Adrenal gland (tissue), 12 donors: ENCODE measurements around the gene RTN4. TPM values are rescaled to one million over a fixed set of nuclear protein-coding genes. Genes with fewer than 3 reads are reported as not detected.

Experiments
- DNase-seq, 7 donors: peaks; one replicate each; pipeline ENCODE4 v3.0.0-alpha.2; 2019 to 2020
- H3K27ac ChIP-seq, 5 donors: fragments of 200-600 bp; sonication (generic) in 4 of 5; 1 replicate in 3 of 5; 2 replicates in 2 of 5; pipeline versions ENCODE4 v1.5.1 to v1.8.0; 2016 to 2020; ENCODE audit warnings: mild to moderate bottlenecking in 1 of 5
- H3K27me3 ChIP-seq: fragments of 200-600 bp; 2 replicates; pipeline ENCODE4 v1.8.0; 2021
- H3K36me3 ChIP-seq, 2 donors: fragments of 200-600 bp; replicated peaks in 1 of 2; 1 replicate in 1 of 2; 2 replicates in 1 of 2; pipeline versions ENCODE4 v1.5.1 to v1.8.0; 2018 to 2022
- H3K4me1 ChIP-seq, 2 donors: fragments of 200-600 bp; replicated peaks in 1 of 2; 1 replicate in 1 of 2; 2 replicates in 1 of 2; pipeline versions ENCODE4 v1.5.1 to v1.8.0; 2018 to 2021
- H3K4me3 ChIP-seq, 4 donors: fragments of 200-600 bp; sonication (generic) in 3 of 4; one replicate each; pipeline ENCODE4 v1.5.1; 2016 to 2018
- H3K9me3 ChIP-seq, 3 donors: fragments of 200-600 bp; sonication (generic) in 1 of 3; replicated peaks in 1 of 3; 1 replicate in 2 of 3; 2 replicates in 1 of 3; pipeline versions ENCODE4 v1.5.1 to v1.8.0; 2016 to 2021
- POLR2A ChIP-seq, 2 donors: fragments of 450-650 bp; IDR thresholded peaks; one replicate each; pipeline ENCODE4 v1.6.1; 2017; ENCODE audit warnings: antibody characterized with exemption in 2 of 2, mild to moderate bottlenecking in 2 of 2, moderate library complexity in 1 of 2
- WGBS, 4 donors: extraction: QIAGEN DNeasy Blood & Tissue Kit in 2 of 4; methylation state at CpG; one replicate each; pipeline versions ENCODE4 v1.1.5 to v1.1.7; 2013 to 2017; 5-methylcytosine and 5-hydroxymethylcytosine counted together
- intact Hi-C, 2 donors: fragments of 100-400 bp; cut with DNase I; formaldehyde crosslinking; loops; one replicate each; pipeline versions ENCODE4 v1.14.1 to v1.15.0; 2022 to 2023
- polyA plus RNA-seq, 3 donors: library from polyadenylated mRNA; stranded (reverse); fragments of 200-250 nt in 2 of 3; fragments of 350-450 nt in 1 of 3; fragmentation: Illumina TruSeq in 1 of 3; extraction: RNeasy Lipid Tissue Mini Kit (QIAGEN cat#74804) in 1 of 3; gene quantifications; one replicate each; pipeline ENCODE4 v1.2.3, GENCODE V29; 2013 to 2014
- total RNA-seq, 9 donors: library from RNA; depleted of rRNA in 4 of 9; stranded (reverse); fragments of >200 nt in 4 of 9; fragments of 120-200 nt in 1 of 9; fragmentation: NEBNext Ultra II Directional in 1 of 9; extraction: Animal tissue kit (Norgen Biotek cat#: 25700) in 1 of 9; gene quantifications; one replicate each; pipeline versions ENCODE4 v1.1.0 to v1.2.4, GENCODE V29; 2013 to 2023
- TF ChIP-seq, protein P1 (sequence below), 6 experiments: fragments of 450-650 bp in 4 of 6; fragments of 200-600 bp in 2 of 6; sonication (generic) in 1 of 6; IDR thresholded peaks; 1 replicate in 5 of 6; 2 replicates in 1 of 6; pipeline versions ENCODE4 v1.5.1 to v1.8.0; 2016 to 2021; ENCODE audit warnings: antibody characterized with exemption in 6 of 6, mild to moderate bottlenecking in 2 of 6, moderate library complexity in 1 of 6
- donor health status: healthy with polysubstance abuse.
- donor health status: Bipolar disorder and iron deficiency.
- donor health status: DM: yes; HTN: yes; CAD: no.
- donor health status: DM: no; HTN: no; CAD: no.
- donor health status: DM: no; HTN: no; CAD: no.
- donor health status: DM: yes; HTN: yes; CAD: no.

The RTN4 gene
- total and polyA plus RNA-seq, 12 donors, result 114 to 694 (median 444) TPM

DNA sequence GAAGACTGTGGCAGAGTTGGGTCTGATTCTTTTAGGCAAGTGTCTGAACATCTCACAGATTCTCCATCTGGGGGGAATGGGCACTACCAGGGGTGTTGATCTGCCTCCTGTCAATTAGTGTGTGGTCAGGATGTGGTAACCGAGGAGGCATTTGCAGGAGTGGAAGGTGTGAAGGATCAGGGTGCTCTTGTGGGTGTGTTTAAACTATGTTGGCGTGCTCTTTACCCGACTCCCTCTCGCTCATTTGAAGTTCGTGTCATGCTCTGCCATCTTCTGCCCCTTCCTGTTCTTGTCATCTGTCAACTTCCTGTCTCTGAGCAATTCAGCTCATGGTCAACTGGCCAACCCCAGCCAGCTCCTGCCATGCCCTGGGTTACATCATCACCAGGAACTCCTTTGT, 107.9 kb downstream of the RTN4 start:
- 71 to 86% (median 82%) methylated on average over 5 of the region's 5 CpGs for WGBS, 4 donors
- H3K9me3 ChIP-seq, result no peaks in the 10 kb centered on the region
- H3K27me3 ChIP-seq, result no peaks in the 10 kb centered on the region
- intact Hi-C loops, result no loop called here
- H3K4me3 ChIP-seq, result no peak overlapping the region
- TF ChIP-seq, protein P1, sequence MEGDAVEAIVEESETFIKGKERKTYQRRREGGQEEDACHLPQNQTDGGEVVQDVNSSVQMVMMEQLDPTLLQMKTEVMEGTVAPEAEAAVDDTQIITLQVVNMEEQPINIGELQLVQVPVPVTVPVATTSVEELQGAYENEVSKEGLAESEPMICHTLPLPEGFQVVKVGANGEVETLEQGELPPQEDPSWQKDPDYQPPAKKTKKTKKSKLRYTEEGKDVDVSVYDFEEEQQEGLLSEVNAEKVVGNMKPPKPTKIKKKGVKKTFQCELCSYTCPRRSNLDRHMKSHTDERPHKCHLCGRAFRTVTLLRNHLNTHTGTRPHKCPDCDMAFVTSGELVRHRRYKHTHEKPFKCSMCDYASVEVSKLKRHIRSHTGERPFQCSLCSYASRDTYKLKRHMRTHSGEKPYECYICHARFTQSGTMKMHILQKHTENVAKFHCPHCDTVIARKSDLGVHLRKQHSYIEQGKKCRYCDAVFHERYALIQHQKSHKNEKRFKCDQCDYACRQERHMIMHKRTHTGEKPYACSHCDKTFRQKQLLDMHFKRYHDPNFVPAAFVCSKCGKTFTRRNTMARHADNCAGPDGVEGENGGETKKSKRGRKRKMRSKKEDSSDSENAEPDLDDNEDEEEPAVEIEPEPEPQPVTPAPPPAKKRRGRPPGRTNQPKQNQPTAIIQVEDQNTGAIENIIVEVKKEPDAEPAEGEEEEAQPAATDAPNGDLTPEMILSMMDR (IDR thresholded peaks at IDR 0.05), result no peak
- no peak overlapping the region for H3K27ac ChIP-seq
- H3K36me3 ChIP-seq, result no peaks in the 10 kb centered on the region
- DNase-seq, result no peak
- H3K4me1 ChIP-seq, result peaks cover 6% of the 10 kb centered on the region in 2 donors

DNA sequence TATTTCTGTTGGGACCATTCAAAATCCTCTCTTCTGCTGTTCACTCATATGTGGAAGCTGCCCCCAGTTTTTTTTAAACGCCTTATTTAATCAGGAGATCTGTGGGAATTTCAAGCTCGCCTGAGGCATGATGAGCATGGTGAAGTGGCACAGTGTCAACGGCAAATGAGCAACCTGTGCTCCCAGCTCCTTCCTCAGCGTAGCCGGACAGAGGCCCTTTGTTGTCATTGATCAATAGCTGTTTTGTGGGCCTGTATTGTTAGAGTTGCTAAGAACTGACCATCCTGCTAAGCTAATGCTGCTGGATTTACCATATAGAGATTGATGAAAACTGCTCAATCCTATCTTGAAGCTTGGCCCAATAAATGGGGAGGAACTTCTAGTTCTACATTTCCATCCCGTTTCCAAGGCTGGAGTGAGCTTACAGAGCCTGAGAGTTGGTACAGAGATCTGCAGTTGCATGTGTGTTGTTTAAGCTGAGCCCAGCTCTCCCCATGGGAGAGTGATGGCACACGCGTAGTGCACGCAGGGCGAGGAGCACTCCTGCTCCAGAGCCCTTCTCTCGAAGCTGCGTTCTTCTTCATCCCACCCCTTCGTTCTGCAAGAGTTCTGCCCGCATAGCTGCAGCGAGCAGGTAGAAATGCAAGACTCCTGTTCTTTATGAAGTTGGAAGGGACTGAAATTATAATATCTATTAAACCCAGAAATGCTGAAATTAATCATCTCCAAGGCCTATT, 108.8 kb downstream of the RTN4 start:
- Histone ChIP-seq H3K9me3 (no peaks in the 10 kb centered on the region), H3K4me1 (peaks cover 6% of the 10 kb centered on the region in 2 donors), H3K4me3 (no peak overlapping the region), H3K36me3 (no peaks in the 10 kb centered on the region), H3K27ac (no peak overlapping the region), H3K27me3 (no peaks in the 10 kb centered on the region)
- TF ChIP-seq, protein P1 (IDR thresholded peaks at IDR 0.05), result no peak
- TF ChIP-seq POLR2A (IDR thresholded peaks at IDR 0.05), result no peak
- DNase-seq, result no peak
- intact Hi-C loops, result no loop called here
- WGBS, 4 donors, result 91 to 96% (median 94%) methylated on average over 15 of the region's 15 CpGs

DNA sequence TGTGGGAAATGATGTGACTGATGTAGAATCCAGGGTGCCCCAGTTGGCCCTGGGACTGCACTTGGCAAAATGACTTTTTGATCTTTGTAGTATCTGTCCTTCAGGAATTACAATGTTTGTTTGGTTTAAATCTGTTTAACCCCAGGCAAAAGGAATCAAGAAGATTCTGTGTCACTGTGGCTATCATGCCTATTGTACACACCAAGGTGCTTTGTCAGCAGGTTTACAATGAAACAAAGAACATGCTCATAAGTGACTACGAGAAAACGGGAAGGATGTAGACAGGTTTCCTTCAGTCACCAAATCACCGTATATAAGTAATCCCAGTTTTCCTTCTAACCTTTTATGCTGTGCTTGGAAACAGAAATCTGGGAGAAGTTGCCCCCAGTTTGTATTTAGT, 109.5 kb downstream of the RTN4 start:
- Histone ChIP-seq H3K27ac (no peak overlapping the region), H3K4me1 (peaks cover 4 to 6% of the 10 kb centered on the region in 2 donors), H3K36me3 (no peaks in the 10 kb centered on the region), H3K27me3 (no peaks in the 10 kb centered on the region), H3K9me3 (no peaks in the 10 kb centered on the region), H3K4me3 (no peak overlapping the region)
- no peak for DNase-seq
- intact Hi-C loops, result no loop called here
- TF ChIP-seq POLR2A (IDR thresholded peaks at IDR 0.05), result no peak
- TF ChIP-seq, protein P1 (IDR thresholded peaks at IDR 0.05), result no peak
- WGBS, 4 donors, result 54 to 74% (median 64%) methylated on average over 3 of the region's 3 CpGs

DNA sequence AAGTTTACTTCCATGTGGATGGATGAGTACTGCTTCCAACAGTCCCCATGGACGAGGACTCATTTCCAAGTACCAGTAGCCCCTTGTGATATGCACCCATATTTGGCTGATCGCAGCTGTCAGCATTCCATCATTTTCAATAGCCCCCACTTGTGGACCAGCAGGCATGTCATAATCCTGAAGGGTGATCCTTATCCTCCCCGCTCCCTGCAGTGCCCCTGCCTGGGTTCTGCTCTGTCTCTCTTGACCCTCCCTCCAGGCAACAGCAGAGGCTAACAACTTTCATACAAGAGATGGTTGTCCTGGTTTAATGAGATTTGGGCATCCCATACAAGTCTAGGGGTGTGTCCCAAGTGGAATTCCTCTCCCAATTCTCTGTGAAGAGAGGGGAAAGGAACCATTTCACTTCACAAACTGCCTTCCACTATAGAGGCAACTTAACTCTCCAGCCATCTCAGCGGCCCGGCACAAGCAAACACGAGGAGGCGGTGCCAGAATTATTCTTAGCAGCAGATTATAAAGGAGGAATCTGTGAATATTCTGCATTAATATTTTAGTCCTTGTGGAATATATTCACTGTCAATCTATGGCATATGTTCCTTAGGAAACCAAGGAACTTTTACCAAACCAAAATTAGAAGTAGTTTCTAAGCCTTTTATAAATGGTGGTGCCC, 110.7 kb downstream of the RTN4 start:
- Histone ChIP-seq H3K4me1 (no peaks in the 10 kb centered on the region), H3K27me3 (no peaks in the 10 kb centered on the region), H3K4me3 (no peak overlapping the region), H3K27ac (no peak overlapping the region), H3K9me3 (no peaks in the 10 kb centered on the region), H3K36me3 (no peaks in the 10 kb centered on the region)
- 93 to 97% (median 94%) methylated on average over 7 of the region's 7 CpGs for WGBS, 4 donors
- no peak for DNase-seq
- TF ChIP-seq POLR2A (IDR thresholded peaks at IDR 0.05), result no peak
- intact Hi-C loops, result no loop called here
